Aorta (tissue), 5 donors: ENCODE results near the gene GSDME. TPM values are rescaled to one million over a fixed set of nuclear protein-coding genes. Genes with fewer than 3 reads are reported as not detected.
"Not testable (repeated sequence)": the region's sequence is repeated elsewhere in the genome, so short reads cannot be mapped to it uniquely, and the experiment has no call there.

Experiments used
- ATAC-seq: fragments of 200-7000 bp; cut with Tn5 transposase; one replicate; pipeline ENCODE4 v1.9.1; 2022; ENCODE audit warnings: moderate library complexity; ENCODE audit not compliant: low FRiP score
- DNase-seq, 2 donors: peaks; one replicate each; pipeline ENCODE4 v3.0.0-alpha.2; 2020
- H3K27ac ChIP-seq, 2 donors: one replicate each; pipeline ENCODE4 v1.5.1; 2013; ENCODE audit warnings: low read length in 2 of 2, mild to moderate bottlenecking in 2 of 2, moderate library complexity in 2 of 2, control low read depth in 1 of 2, inconsistent platforms in 1 of 2, low read depth in 1 of 2
- H3K27me3 ChIP-seq, 2 donors: one replicate each; pipeline ENCODE4 v1.6.1; 2013; ENCODE audit warnings: control low read depth in 1 of 2, low read length in 1 of 2, mild to moderate bottlenecking in 1 of 2, moderate library complexity in 1 of 2; ENCODE audit not compliant: insufficient read depth in 2 of 2, control insufficient read depth in 1 of 2
- H3K36me3 ChIP-seq, 2 donors: one replicate each; pipeline ENCODE4 v1.6.1; 2013; ENCODE audit warnings: control low read depth in 1 of 2, low read length in 1 of 2, mild to moderate bottlenecking in 1 of 2; ENCODE audit not compliant: insufficient read depth in 2 of 2, control insufficient read depth in 1 of 2
- H3K4me1 ChIP-seq, 2 donors: one replicate each; pipeline ENCODE4 v1.6.1; 2013; ENCODE audit warnings: low read length in 2 of 2, control low read depth in 1 of 2, mild to moderate bottlenecking in 1 of 2, moderate library complexity in 1 of 2; ENCODE audit not compliant: insufficient read depth in 2 of 2, control insufficient read depth in 1 of 2
- H3K4me3 ChIP-seq, 2 donors: one replicate each; pipeline ENCODE4 v1.5.1; 2013; ENCODE audit warnings: low read length in 2 of 2, control low read depth in 1 of 2, mild to moderate bottlenecking in 1 of 2
- H3K9me3 ChIP-seq: one replicate; pipeline ENCODE4 v1.6.1; 2013; ENCODE audit warnings: mild to moderate bottlenecking, low read length; ENCODE audit not compliant: control insufficient read depth
- WGBS, 2 donors: extraction: QIAGEN DNeasy Blood & Tissue Kit; methylation state at CpG; one replicate each; pipeline ENCODE4 v1.1.7; 2013; 5-methylcytosine and 5-hydroxymethylcytosine counted together
- intact Hi-C, 2 donors: fragments of 100-400 bp; cut with DNase I; formaldehyde crosslinking; loops; one replicate each; pipeline versions ENCODE4 v1.14.2 to v1.15.0; 2022
- polyA plus RNA-seq, 2 donors: library from polyadenylated mRNA; stranded (reverse); fragments of 200-250 nt; gene quantifications; one replicate each; pipeline ENCODE4 v1.2.3, GENCODE V29; 2013
- total RNA-seq, 2 donors: library from RNA; stranded (reverse); fragmentation: NEBNext Ultra II Directional; extraction: Animal tissue kit (Norgen Biotek cat#: 25700); gene quantifications; one replicate each; pipeline ENCODE4 v1.2.1, GENCODE V29; 2021
- donor health status: healthy with polysubstance abuse.
- donor health status: Bipolar disorder and iron deficiency.
- donor health status: DM: no; HTN: no; CAD: no.
- donor health status: DM: no; HTN: no; CAD: no.
- donor health status: DM: yes; HTN: yes; CAD: no.

GSDME gene
- total and polyA plus RNA-seq, 4 donors: 15.1 to 20.3 (median 17.5) TPM

DNA sequence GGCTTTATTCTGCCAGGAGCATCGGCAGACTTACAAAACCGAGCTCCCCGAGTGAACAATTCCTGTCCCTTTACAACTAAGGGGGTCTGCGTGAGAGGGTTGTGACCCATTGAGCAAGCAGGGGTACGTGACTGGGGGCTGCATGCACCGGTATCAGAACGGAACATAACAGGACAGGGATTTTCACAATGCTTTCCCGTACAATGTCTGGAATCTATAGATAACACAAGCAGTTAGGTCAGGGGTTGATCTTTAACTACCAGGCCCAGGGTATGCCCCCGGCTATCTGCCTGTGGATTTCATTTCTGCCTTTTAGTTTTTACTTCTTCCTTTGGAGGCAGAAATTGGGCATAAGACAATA, 38.1 kb upstream of the GSDME start:
- intact Hi-C loops: no loop called here
- Histone ChIP-seq H3K9me3 (no peaks in the 10 kb centered on the region), H3K27me3 (no peaks in the 10 kb centered on the region), H3K27ac (no peak overlapping the region), H3K36me3 (no peaks in the 10 kb centered on the region), H3K4me1 (no peaks in the 10 kb centered on the region), H3K4me3 (no peak overlapping the region)
- DNase-seq (no peak), ATAC-seq (no peak)
- WGBS, 2 donors: 93% methylated on average over 9 of the region's 9 CpGs

DNA sequence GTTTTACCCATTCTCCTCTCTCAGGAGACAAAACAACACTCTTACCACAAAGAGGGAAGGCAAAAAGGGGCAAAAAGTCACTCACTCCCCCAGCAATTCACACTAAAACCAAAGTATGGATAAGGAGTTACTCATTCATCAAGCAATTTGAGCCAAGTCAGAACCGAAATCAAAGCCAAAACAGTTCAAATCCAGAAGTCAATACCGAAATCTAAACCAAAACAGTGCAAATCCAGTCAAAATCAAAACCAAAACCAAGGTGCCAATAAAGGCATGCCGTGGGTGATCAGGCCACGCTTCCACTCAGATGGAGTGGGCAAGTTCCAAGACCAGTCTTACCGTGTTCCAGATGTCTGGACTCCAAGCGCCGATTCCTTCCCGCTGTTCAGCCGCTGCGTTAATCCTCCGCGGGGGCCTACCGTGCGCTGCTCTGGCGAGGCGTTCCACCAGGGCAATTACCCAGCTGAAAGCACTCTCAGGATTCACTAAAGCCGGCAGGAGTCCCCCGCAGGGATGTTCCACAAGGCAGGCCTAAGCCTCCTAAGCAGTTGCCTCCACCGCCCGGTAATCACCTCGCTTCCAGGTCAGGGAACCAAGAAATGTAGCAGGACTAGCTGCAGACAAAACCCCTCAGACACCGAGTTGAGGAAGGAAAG, 37.6 kb upstream of the GSDME start:
- H3K4me1 ChIP-seq, intact Hi-C loops, ATAC-seq, DNase-seq, H3K36me3 ChIP-seq, H3K27me3 ChIP-seq, H3K4me3 ChIP-seq, H3K27ac ChIP-seq, H3K9me3 ChIP-seq: not testable (repeated sequence)
- 94 to 95% methylated on average over 22 of the region's 22 CpGs for WGBS, 2 donors

DNA sequence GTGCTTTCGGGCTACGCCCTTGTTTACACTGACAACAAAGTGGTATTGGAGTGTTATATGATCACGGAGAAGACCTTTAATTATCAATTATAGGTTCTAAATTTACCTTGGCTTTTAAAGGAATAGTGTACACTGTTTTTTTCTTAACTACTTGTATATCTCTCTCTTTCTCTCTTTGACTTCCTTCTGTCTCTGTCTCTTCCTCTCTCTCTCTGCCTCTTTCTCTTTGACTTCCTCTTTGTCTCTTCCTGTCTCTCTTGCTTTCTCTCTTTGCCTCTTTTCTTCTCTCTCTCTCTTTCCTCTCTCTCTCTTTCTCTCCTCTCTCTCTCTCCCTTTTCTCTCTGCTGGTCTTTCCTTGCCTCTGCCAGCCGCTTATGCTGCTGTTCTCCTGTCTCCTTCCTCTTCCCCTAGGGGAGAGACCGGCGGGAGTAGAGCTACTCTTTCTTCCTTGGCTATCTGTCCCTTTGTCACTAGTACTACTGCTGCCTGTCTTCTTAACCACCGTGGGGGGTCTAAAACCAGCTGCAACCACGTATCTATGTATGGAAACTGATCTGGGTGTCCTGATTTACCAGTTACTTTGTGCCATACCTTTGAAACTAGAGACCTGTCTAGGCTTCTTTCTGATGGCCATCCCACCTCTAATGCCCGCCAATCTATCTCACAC, 36.9 kb upstream of the GSDME start:
- ATAC-seq (no peak), DNase-seq (no peak)
- Histone ChIP-seq H3K27ac (no peak overlapping the region), H3K36me3 (no peaks in the 10 kb centered on the region), H3K9me3 (no peaks in the 10 kb centered on the region), H3K4me3 (no peak overlapping the region), H3K27me3 (no peaks in the 10 kb centered on the region), H3K4me1 (no peaks in the 10 kb centered on the region)
- 70 to 75% methylated on average over 9 of the region's 9 CpGs for WGBS, 2 donors
- intact Hi-C loops: no loop called here

DNA sequence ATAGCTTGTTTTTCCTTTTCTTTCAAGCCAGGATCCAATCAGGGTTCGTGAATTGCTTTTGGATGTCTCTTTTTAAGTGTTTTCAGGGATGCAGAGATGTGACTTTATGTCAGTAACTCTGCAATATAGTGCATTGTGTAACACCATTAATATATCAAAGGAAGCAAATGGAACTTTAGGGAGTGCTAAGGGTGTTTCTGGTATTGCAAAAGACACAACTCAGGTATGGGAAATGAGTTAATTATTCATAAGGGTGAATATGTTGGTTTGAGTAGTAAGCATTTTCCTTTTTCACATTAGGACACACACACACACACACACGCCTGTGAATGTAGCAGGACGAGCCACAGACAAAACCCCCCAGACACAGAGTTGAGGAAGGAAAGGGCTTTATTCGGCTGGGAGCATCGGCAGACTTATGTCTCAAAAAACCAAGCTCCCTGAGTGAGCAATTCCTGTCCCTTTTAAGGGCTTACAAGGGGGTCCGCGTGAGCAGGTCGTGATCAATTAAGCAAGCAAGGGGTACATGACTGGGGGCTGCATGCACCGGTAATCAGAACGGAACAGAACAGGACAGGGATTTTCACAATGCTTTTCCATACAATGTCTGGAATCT, 31.8 kb upstream of the GSDME start:
- H3K27me3 ChIP-seq: no peaks in the 10 kb centered on the region
- H3K4me1 ChIP-seq: no peaks in the 10 kb centered on the region
- ATAC-seq (no peak), DNase-seq (no peak)
- no peaks in the 10 kb centered on the region for H3K9me3 ChIP-seq
- H3K36me3 ChIP-seq: no peaks in the 10 kb centered on the region
- 92 to 94% methylated on average over 10 of the region's 10 CpGs for WGBS, 2 donors
- no peak overlapping the region for H3K27ac ChIP-seq
- no peak overlapping the region for H3K4me3 ChIP-seq
- intact Hi-C loops: no loop called here

DNA sequence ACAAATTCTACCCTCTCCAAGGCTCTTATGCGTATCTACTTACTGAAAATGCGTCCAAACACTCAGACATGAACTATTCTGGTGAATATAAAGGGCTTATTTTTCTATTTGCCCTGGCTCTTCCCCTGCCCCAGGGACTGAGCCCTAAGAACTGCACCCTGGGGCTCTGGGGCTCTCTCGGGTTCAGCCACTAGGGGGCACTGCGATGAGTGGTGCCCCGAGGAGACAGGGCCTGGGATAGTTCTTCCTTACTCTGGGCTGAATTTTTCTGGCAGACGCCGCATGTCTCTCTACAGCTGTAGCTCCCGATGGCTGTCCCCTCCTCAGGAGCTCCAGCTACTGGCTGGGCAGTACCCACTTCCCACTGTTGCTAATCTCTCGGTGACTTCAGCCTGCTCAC, 30.8 kb upstream of the GSDME start:
- Histone ChIP-seq H3K27ac (no peak overlapping the region), H3K36me3 (no peaks in the 10 kb centered on the region), H3K4me3 (no peak overlapping the region), H3K27me3 (no peaks in the 10 kb centered on the region), H3K4me1 (no peaks in the 10 kb centered on the region), H3K9me3 (no peaks in the 10 kb centered on the region)
- intact Hi-C loops: no loop called here
- ATAC-seq (no peak), DNase-seq (no peak)
- 92% methylated on average over 9 of the region's 9 CpGs for WGBS, 2 donors

DNA sequence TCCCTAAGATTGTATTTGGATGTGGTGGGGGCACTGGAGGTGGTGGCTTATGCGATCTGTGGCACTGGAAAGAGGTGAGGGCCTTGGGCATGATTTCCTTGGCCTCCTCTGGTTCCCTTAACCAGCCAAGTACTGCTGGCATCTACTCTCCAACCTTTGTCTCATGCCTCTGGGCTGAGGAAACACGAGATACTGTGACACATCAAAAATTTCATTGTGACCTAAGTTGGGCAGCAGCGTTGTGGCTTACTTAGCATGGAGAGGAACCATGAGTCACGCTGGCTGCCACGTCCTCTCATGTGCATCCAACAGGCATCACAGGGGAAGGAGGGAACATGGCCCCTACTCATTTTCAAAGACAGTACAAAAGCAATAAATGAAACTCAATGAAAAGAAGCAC, 29.7 kb upstream of the GSDME start:
- 6 to 15% methylated on average over 5 of the region's 5 CpGs for WGBS, 2 donors
- H3K36me3 ChIP-seq: no peaks in the 10 kb centered on the region
- H3K9me3 ChIP-seq: no peaks in the 10 kb centered on the region
- no peak overlapping the region for H3K27ac ChIP-seq
- ATAC-seq (no peak), DNase-seq (peak in 1 of 2 donors; percentile 84)
- intact Hi-C loops: no loop called here
- H3K4me1 ChIP-seq: no peaks in the 10 kb centered on the region
- no peak overlapping the region for H3K4me3 ChIP-seq
- no peaks in the 10 kb centered on the region for H3K27me3 ChIP-seq

DNA sequence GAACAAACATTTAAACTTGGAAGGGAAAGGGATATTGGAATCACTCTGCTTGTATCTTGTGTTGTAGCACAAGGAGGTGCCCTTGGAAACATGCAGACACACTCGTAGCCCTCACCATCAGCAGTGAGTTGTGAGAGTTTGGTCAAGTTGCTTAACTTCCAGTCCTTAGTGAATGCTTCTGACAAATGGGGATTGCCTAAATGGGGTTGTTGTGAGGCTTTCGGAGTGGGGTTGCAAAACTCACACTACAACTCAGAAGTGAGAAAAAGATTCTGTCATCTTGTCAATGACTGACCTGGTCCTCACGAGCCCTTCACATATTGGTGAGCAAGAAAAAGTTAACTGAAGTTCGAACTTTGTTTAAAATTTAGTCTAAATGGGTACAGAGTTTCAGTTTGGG, 29.0 kb upstream of the GSDME start:
- WGBS, 2 donors: 86 to 91% methylated on average over 4 of the region's 4 CpGs

DNA sequence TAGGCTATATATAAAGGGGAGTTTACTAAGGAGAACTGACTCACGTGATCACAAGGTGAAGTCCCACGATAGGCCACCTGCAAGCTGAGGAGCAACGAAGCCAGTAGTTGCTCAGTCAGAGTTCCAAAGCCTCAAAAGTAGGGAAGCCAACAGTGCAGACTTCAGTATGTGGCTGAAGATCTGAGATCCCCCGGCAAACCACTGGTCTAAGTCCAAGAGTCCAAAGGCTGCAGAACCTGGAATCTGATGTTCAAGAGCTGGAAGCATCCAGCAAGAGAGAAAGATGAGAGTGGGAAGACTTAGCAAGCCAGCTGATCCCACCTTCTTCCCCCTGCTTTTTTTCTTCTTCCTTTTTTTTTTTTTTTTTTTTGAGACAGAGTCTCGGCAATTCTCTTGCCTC, 27.0 kb upstream of the GSDME start:
- intact Hi-C loops: no loop called here
- Histone ChIP-seq H3K4me1 (no peaks in the 10 kb centered on the region), H3K36me3 (no peaks in the 10 kb centered on the region), H3K27ac (no peak overlapping the region), H3K27me3 (no peaks in the 10 kb centered on the region), H3K4me3 (no peak overlapping the region), H3K9me3 (no peaks in the 10 kb centered on the region)
- no peak for DNase-seq
- ATAC-seq: no peak
- WGBS, 2 donors: 88 to 90% methylated on average over 5 of the region's 5 CpGs

More for the DNA sequence above, 29.0 kb upstream of the GSDME start:
- Histone ChIP-seq H3K27ac (no peak overlapping the region), H3K36me3 (no peaks in the 10 kb centered on the region), H3K4me3 (no peak overlapping the region), H3K27me3 (no peaks in the 10 kb centered on the region), H3K9me3 (no peaks in the 10 kb centered on the region), H3K4me1 (no peaks in the 10 kb centered on the region)
- intact Hi-C loops: no loop called here
- DNase-seq (no peak), ATAC-seq (no peak)

DNA sequence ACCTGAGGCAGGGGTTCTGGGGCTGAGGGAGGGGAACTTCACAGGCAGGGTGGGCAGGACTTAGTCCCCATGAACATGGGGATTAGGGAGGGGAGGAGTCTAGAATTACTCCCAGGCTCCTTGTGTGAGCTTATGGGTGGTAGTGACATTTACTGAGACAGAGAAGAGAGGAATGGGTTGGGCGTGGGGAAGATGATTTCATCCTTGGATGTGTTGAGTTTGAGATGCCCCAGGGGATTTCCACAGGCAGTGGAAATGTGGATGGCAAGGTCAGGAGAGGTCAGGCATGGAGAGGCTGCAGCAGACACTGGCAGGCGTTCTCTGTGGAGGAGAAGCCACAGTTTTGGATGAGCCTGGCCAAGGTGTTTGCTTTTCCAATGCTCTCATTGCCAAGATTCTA, 26.4 kb upstream of the GSDME start:
- 63 to 83% methylated on average over 2 of the region's 2 CpGs for WGBS, 2 donors
- Histone ChIP-seq H3K4me3 (no peak overlapping the region), H3K27me3 (no peaks in the 10 kb centered on the region), H3K27ac (no peak overlapping the region), H3K9me3 (no peaks in the 10 kb centered on the region), H3K36me3 (no peaks in the 10 kb centered on the region), H3K4me1 (no peaks in the 10 kb centered on the region)
- intact Hi-C loops: no loop called here
- ATAC-seq (no peak), DNase-seq (no peak)
